ENCODE data around the gene AKAP9.
A peak's percentile ranks its signal among the peaks of the same experiment; 100 is the strongest.
"Not testable (repeated sequence)": the region's sequence is repeated elsewhere in the genome, so short reads cannot be mapped to it uniquely, and the experiment has no call there.

Gene AKAP9

GRCh38 chr7:92057375-92057774 lies 116.7 kb downstream of the AKAP9 start:
- no peak overlapping the region for H3K4me3 Mint-ChIP-seq
- no peak for DNase-seq
- no peak overlapping the region for H3K27ac Mint-ChIP-seq
- peaks cover 8% of the 10 kb centered on the region for H3K4me1 Mint-ChIP-seq
- no peak for ATAC-seq
- H3K27me3 Mint-ChIP-seq: no peaks in the 10 kb centered on the region
- no peaks in the 10 kb centered on the region for H3K9me3 Mint-ChIP-seq

DNA sequence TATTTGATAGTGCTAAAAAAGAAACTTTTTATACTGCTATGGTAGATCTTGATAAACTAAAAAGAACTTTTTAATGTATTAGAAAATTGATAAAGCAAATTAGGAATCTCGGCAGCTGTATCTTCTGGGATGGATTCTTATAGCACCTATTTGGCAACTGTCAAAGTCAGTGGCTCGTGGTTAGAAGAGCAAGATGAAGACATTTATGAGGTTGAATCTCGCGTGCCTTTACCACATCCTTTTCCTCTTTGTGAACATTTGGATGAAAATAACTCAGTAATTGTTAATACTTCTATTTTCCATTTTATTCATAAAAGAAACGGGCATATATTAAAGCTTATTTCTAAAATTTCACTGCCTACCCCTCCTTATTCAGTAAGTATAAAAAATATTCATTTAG lies 117.4 kb downstream of the AKAP9 start:
- peak; percentile 54 for ATAC-seq
- no peaks in the 10 kb centered on the region for H3K27me3 Mint-ChIP-seq
- H3K4me1 Mint-ChIP-seq: peaks cover 8% of the 10 kb centered on the region
- H3K27ac Mint-ChIP-seq: no peak overlapping the region
- peak in 1 of 2 donors; percentile 5 for DNase-seq
- no peak overlapping the region for H3K4me3 Mint-ChIP-seq
- no peaks in the 10 kb centered on the region for H3K9me3 Mint-ChIP-seq

GRCh38 chr7:92058899-92059298 lies 118.2 kb downstream of the AKAP9 start:
- no peak for ATAC-seq
- Mint-ChIP-seq H3K9me3 (no peaks in the 10 kb centered on the region), H3K4me3 (no peak overlapping the region), H3K27ac (no peak overlapping the region), H3K4me1 (peaks cover 8% of the 10 kb centered on the region), H3K27me3 (no peaks in the 10 kb centered on the region)
- no peak for DNase-seq

DNA sequence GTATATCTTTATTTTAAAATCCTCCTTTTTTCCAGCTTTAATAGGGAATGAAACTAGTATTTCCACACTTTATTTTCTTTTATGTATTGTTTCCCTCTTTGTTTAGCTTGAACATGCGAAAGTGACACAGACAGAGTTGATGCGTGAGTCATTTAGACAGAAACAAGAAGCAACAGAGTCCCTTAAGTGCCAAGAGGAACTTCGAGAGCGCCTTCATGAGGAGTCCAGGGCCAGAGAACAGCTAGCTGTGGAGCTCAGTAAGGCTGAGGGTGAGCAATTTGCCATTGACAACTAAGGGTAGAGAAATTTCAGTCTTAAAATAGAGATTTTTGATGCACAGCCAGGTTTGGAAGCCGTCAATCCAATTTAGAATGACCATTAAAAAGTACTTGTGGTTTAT lies 120.5 kb downstream of the AKAP9 start:
- H3K4me3 Mint-ChIP-seq: no peak overlapping the region
- H3K9me3 Mint-ChIP-seq: no peaks in the 10 kb centered on the region
- ATAC-seq (no peak), DNase-seq (no peak)
- no peaks in the 10 kb centered on the region for H3K27me3 Mint-ChIP-seq
- H3K4me1 Mint-ChIP-seq: peaks cover 8% of the 10 kb centered on the region
- peak overlapping the region in 1 of 2 donors; percentile 40 for H3K27ac Mint-ChIP-seq

- H3K9me3 Mint-ChIP-seq: no peaks in the 10 kb centered on the region
- H3K4me1 Mint-ChIP-seq: no peaks in the 10 kb centered on the region
- no peak overlapping the region for H3K4me3 Mint-ChIP-seq
- no peaks in the 10 kb centered on the region for H3K27me3 Mint-ChIP-seq
- H3K27ac Mint-ChIP-seq: no peak overlapping the region
- ATAC-seq (no peak), DNase-seq (no peak)
Measured at GRCh38 chr7:92064438-92065029, 123.9 kb downstream of the AKAP9 start.

- H3K9me3 Mint-ChIP-seq: no peaks in the 10 kb centered on the region
- no peak overlapping the region for H3K4me3 Mint-ChIP-seq
- DNase-seq (no peak), ATAC-seq (no peak)
- H3K27ac Mint-ChIP-seq: no peak overlapping the region
- H3K4me1 Mint-ChIP-seq: no peaks in the 10 kb centered on the region
- no peaks in the 10 kb centered on the region for H3K27me3 Mint-ChIP-seq
Measured at GRCh38 chr7:92071032-92071431, 130.4 kb downstream of the AKAP9 start.

- no peaks in the 10 kb centered on the region for H3K27me3 Mint-ChIP-seq
- H3K9me3 Mint-ChIP-seq: no peaks in the 10 kb centered on the region
- ATAC-seq: no peak
- DNase-seq: no peak
- H3K27ac Mint-ChIP-seq: no peak overlapping the region
- H3K4me3 Mint-ChIP-seq: no peak overlapping the region
- H3K4me1 Mint-ChIP-seq: no peaks in the 10 kb centered on the region
Measured at GRCh38 chr7:92072121-92072520, 131.5 kb downstream of the AKAP9 start.

DNA sequence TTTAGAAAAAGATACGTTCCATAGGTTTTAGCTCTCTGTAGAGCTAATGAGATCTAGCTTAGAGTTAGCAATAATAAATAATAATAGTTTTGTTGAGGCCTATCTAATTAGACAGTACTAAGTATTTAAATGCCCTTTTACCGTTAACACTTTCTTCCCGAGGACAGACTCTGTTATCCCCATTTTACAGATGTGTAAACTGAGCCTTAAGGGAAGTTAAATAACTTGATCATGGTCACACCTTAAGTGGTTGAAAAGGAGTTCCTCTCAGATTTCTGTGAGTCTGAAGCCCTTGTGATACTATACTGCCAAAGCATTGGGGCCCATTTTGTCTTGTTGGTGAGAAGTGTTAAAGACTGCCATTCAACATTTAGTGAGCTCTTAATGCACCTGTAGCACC lies 132.0 kb downstream of the AKAP9 start:
- DNase-seq (no peak), ATAC-seq (no peak)
- Mint-ChIP-seq H3K9me3 (no peaks in the 10 kb centered on the region), H3K4me3 (no peak overlapping the region), H3K27me3 (no peaks in the 10 kb centered on the region), H3K4me1 (no peaks in the 10 kb centered on the region), H3K27ac (peak overlapping the region in 1 of 2 donors; percentile 37)

GRCh38 chr7:92075455-92076158 lies 134.9 kb downstream of the AKAP9 start:
- DNase-seq (no peak), ATAC-seq (peak; percentile 92)
- Mint-ChIP-seq H3K27ac (no peak overlapping the region), H3K9me3 (no peaks in the 10 kb centered on the region), H3K4me3 (no peak overlapping the region), H3K4me1 (no peaks in the 10 kb centered on the region), H3K27me3 (no peaks in the 10 kb centered on the region)

GRCh38 chr7:92076509-92076908 lies 135.8 kb downstream of the AKAP9 start:
- H3K9me3 Mint-ChIP-seq: no peaks in the 10 kb centered on the region
- H3K4me1 Mint-ChIP-seq: no peaks in the 10 kb centered on the region
- ATAC-seq: no peak
- H3K27ac Mint-ChIP-seq: no peak overlapping the region
- DNase-seq: no peak
- H3K27me3 Mint-ChIP-seq: no peaks in the 10 kb centered on the region
- H3K4me3 Mint-ChIP-seq: no peak overlapping the region

DNA sequence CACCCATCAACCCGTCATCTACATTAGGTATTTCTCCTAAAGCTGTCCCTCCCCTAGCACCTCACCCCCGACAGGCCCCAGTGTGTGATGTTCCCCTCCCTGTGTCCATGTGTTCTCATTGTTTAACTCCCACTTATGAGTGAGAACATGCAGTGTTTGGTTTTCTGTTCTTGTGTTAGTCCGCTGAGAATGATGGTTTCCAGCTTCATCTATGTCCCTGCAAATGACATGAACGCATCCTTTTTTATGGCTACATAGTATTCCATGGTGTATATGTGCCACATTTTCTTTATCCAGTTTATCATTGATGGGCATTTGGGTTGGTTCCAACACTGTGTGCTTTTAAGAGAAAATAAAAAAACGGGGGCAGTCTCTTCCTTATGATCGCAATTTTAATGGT lies 143.3 kb downstream of the AKAP9 start:
- not testable (repeated sequence) for H3K4me1 Mint-ChIP-seq, H3K9me3 Mint-ChIP-seq, ATAC-seq, H3K27me3 Mint-ChIP-seq, H3K4me3 Mint-ChIP-seq, H3K27ac Mint-ChIP-seq, DNase-seq

GRCh38 chr7:92088266-92088665 lies 147.6 kb downstream of the AKAP9 start:
- H3K27ac Mint-ChIP-seq: no peak overlapping the region
- no peak overlapping the region for H3K4me3 Mint-ChIP-seq
- DNase-seq: no peak
- no peaks in the 10 kb centered on the region for H3K4me1 Mint-ChIP-seq
- H3K9me3 Mint-ChIP-seq: no peaks in the 10 kb centered on the region
- no peak for ATAC-seq
- H3K27me3 Mint-ChIP-seq: no peaks in the 10 kb centered on the region

DNA sequence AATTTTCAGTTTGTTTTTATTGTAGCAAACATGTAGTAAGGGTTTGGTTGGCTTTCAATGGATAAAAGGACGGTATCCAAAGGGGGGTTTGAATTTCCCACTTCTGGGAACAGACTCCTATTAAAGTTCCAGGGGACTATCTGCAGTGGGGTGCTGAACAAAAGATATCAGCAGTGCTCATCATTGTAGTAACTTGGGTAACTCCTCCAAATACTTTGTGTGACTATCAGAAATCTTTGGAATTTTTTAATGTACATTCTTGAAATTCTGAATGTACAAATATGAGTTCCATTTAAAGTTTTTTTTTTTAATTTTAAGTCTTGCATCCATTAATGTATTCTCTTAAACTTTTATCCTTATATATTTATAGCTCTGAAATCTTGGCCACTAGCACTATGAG lies 151.5 kb downstream of the AKAP9 start:
- H3K27me3 Mint-ChIP-seq: no peaks in the 10 kb centered on the region
- no peak for ATAC-seq
- H3K9me3 Mint-ChIP-seq: no peaks in the 10 kb centered on the region
- DNase-seq: no peak
- H3K27ac Mint-ChIP-seq: no peak overlapping the region
- H3K4me3 Mint-ChIP-seq: no peak overlapping the region
- no peaks in the 10 kb centered on the region for H3K4me1 Mint-ChIP-seq

GRCh38 chr7:92095380-92095779 lies 154.7 kb downstream of the AKAP9 start:
- DNase-seq (no peak), ATAC-seq (no peak)
- Mint-ChIP-seq H3K9me3 (no peaks in the 10 kb centered on the region), H3K4me1 (no peaks in the 10 kb centered on the region), H3K27ac (no peak overlapping the region), H3K27me3 (no peaks in the 10 kb centered on the region), H3K4me3 (no peak overlapping the region)

- DNase-seq (no peak), ATAC-seq (no peak)
- H3K27ac Mint-ChIP-seq: no peak overlapping the region
- no peaks in the 10 kb centered on the region for H3K9me3 Mint-ChIP-seq
- H3K27me3 Mint-ChIP-seq: no peaks in the 10 kb centered on the region
- no peak overlapping the region for H3K4me3 Mint-ChIP-seq
- no peaks in the 10 kb centered on the region for H3K4me1 Mint-ChIP-seq
Measured at GRCh38 chr7:92100534-92100933, 159.9 kb downstream of the AKAP9 start.

GRCh38 chr7:92102862-92103261 lies 162.2 kb downstream of the AKAP9 start:
- not testable (repeated sequence) for ATAC-seq, DNase-seq, H3K9me3 Mint-ChIP-seq, H3K4me1 Mint-ChIP-seq, H3K27ac Mint-ChIP-seq, H3K27me3 Mint-ChIP-seq, H3K4me3 Mint-ChIP-seq

DNA sequence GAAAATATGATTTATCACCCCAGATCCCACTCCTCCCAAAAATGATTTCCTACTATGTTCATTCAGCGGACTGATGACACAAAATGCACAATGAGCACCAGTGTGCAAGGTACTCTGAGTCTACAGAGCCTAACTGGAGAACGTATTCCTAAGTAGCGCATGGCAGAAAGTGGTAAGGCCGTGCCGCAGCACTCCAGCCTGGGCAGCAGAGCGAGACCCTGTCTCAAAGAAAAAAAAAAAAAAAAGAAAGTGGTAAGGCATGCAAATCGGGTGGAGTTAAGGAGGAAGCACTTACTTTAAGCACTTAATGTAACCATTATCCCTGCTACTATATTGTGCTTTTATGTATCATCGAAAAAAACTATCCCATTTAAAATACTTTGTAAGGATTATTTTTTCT lies 168.2 kb downstream of the AKAP9 start:
- ATAC-seq (no peak), DNase-seq (no peak)
- Mint-ChIP-seq H3K9me3 (no peaks in the 10 kb centered on the region), H3K27ac (peak overlapping the region in 1 of 2 donors; percentile 16), H3K27me3 (no peaks in the 10 kb centered on the region), H3K4me1 (no peaks in the 10 kb centered on the region), H3K4me3 (no peak overlapping the region)

Measured in stimulated activated naive CD8-positive, alpha-beta T cell treated with anti-CD3 and anti-CD28 coated beads, Interleukin-15, amount 100 ng/mL, for 72 hours (primary cell).